COR-L47 (cell line): ENCODE measurements around the gene CALN1.

Experiments
- DNase-seq: peaks from one replicate; lab custom pipeline; 2025; lab: John Stamatoyannopoulos, UW

CALN1 gene

GRCh38 chr7:72182036-72182435, 230.1 kb downstream of the CALN1 start:
- DNase-seq = no peak

GRCh38 chr7:72176875-72177274, 235.3 kb downstream of the CALN1 start:
- DNase-seq = no peak

- DNase-seq = no peak
Measured at GRCh38 chr7:72170475-72170874, 241.7 kb downstream of the CALN1 start.

GRCh38 chr7:72163271-72163670, 248.9 kb downstream of the CALN1 start:
- DNase-seq = no peak

- no peak for DNase-seq
Measured at GRCh38 chr7:72161534-72161933, 250.6 kb downstream of the CALN1 start.

GRCh38 chr7:72159911-72160310, 252.2 kb downstream of the CALN1 start:
- no peak for DNase-seq

GRCh38 chr7:72156671-72157070, 255.5 kb downstream of the CALN1 start:
- DNase-seq = no peak

- DNase-seq = no peak
Measured at GRCh38 chr7:72153132-72153512, 259.0 kb downstream of the CALN1 start.

- DNase-seq = no peak
Measured at GRCh38 chr7:72152161-72153131, 259.7 kb downstream of the CALN1 start.

- no peak for DNase-seq
Measured at GRCh38 chr7:72140566-72140965, 271.6 kb downstream of the CALN1 start.

GRCh38 chr7:72127136-72127535, 285.0 kb downstream of the CALN1 start:
- DNase-seq = no peak

GRCh38 chr7:72123913-72124312, 288.2 kb downstream of the CALN1 start:
- DNase-seq = no peak

- no peak for DNase-seq
Measured at GRCh38 chr7:72118366-72118765, 293.8 kb downstream of the CALN1 start.

GRCh38 chr7:72114129-72114528, 298.0 kb downstream of the CALN1 start:
- DNase-seq = no peak

GRCh38 chr7:72112992-72113391, 299.1 kb downstream of the CALN1 start:
- no peak for DNase-seq

- no peak for DNase-seq
Measured at GRCh38 chr7:72112530-72112929, 299.6 kb downstream of the CALN1 start.

- DNase-seq = no peak
Measured at GRCh38 chr7:72111086-72111485, 301.1 kb downstream of the CALN1 start.

- DNase-seq = no peak
Measured at GRCh38 chr7:72109566-72109965, 302.6 kb downstream of the CALN1 start.

- DNase-seq = no peak
Measured at GRCh38 chr7:72106405-72106804, 305.7 kb downstream of the CALN1 start.

GRCh38 chr7:72101444-72101843, 310.7 kb downstream of the CALN1 start:
- DNase-seq = no peak

- no peak for DNase-seq
Measured at GRCh38 chr7:72099784-72100183, 312.4 kb downstream of the CALN1 start.

- DNase-seq = no peak
Measured at GRCh38 chr7:72098807-72099580, 313.1 kb downstream of the CALN1 start.

GRCh38 chr7:72097226-72097625, 314.9 kb downstream of the CALN1 start:
- DNase-seq = no peak
